ENCODE results near the gene PRPF31.

PRPF31 gene

GRCh38 chr19:54173951-54174834 is 58.6 kb downstream of the PRPF31 start:
- peaks cover 0 to 8% of the 10 kb centered on the region in 2 donors for H3K36me3 ChIP-seq (ENCODE audit: control insufficient read depth in 2 of 2, insufficient read depth in 2 of 2, low read length in 2 of 2)
- H3K27me3 ChIP-seq (ENCODE audit: control insufficient read depth in 2 of 2, insufficient read depth in 2 of 2, low read length in 2 of 2): no peaks in the 10 kb centered on the region
- no peaks in the 10 kb centered on the region for H3K9me3 ChIP-seq (ENCODE audit: control insufficient read depth in 2 of 2, low read length in 2 of 2)
- H3K4me1 ChIP-seq (ENCODE audit: control insufficient read depth in 2 of 2, insufficient read depth in 2 of 2, low read length in 2 of 2): peaks cover 0 to 5% of the 10 kb centered on the region in 2 donors
- H3K9ac ChIP-seq (ENCODE audit: low read depth in 1 of 2, low read length in 2 of 2): no peak overlapping the region
- no peak overlapping the region for H3K4me3 ChIP-seq (ENCODE audit: low read length in 2 of 2)
- H3K27ac ChIP-seq (ENCODE audit: low read depth in 2 of 2, low read length in 2 of 2): no peak overlapping the region

GRCh38 chr19:54178581-54179261 is 63.2 kb downstream of the PRPF31 start:
- Histone ChIP-seq H3K9ac (ENCODE audit: low read depth in 1 of 2, low read length in 2 of 2) (no peak overlapping the region), H3K27me3 (ENCODE audit: control insufficient read depth in 2 of 2, insufficient read depth in 2 of 2, low read length in 2 of 2) (no peaks in the 10 kb centered on the region), H3K36me3 (ENCODE audit: control insufficient read depth in 2 of 2, insufficient read depth in 2 of 2, low read length in 2 of 2) (peaks cover 12 to 15% of the 10 kb centered on the region in 2 donors), H3K4me1 (ENCODE audit: control insufficient read depth in 2 of 2, insufficient read depth in 2 of 2, low read length in 2 of 2) (peaks cover 4 to 5% of the 10 kb centered on the region in 2 donors), H3K4me3 (ENCODE audit: low read length in 2 of 2) (no peak overlapping the region), H3K27ac (ENCODE audit: low read depth in 2 of 2, low read length in 2 of 2) (no peak overlapping the region), H3K9me3 (ENCODE audit: control insufficient read depth in 2 of 2, low read length in 2 of 2) (no peaks in the 10 kb centered on the region)

GRCh38 chr19:54179262-54179852 is 63.8 kb downstream of the PRPF31 start:
- peaks cover 12 to 15% of the 10 kb centered on the region in 2 donors for H3K36me3 ChIP-seq (ENCODE audit: control insufficient read depth in 2 of 2, insufficient read depth in 2 of 2, low read length in 2 of 2)
- no peak overlapping the region for H3K4me3 ChIP-seq (ENCODE audit: low read length in 2 of 2)
- H3K27ac ChIP-seq (ENCODE audit: low read depth in 2 of 2, low read length in 2 of 2): no peak overlapping the region
- no peaks in the 10 kb centered on the region for H3K9me3 ChIP-seq (ENCODE audit: control insufficient read depth in 2 of 2, low read length in 2 of 2)
- H3K27me3 ChIP-seq (ENCODE audit: control insufficient read depth in 2 of 2, insufficient read depth in 2 of 2, low read length in 2 of 2): no peaks in the 10 kb centered on the region
- H3K9ac ChIP-seq (ENCODE audit: low read depth in 1 of 2, low read length in 2 of 2): no peak overlapping the region
- H3K4me1 ChIP-seq (ENCODE audit: control insufficient read depth in 2 of 2, insufficient read depth in 2 of 2, low read length in 2 of 2): peaks cover 4 to 5% of the 10 kb centered on the region in 2 donors

GRCh38 chr19:54179921-54180461 is 64.4 kb downstream of the PRPF31 start:
- Histone ChIP-seq H3K36me3 (ENCODE audit: control insufficient read depth in 2 of 2, insufficient read depth in 2 of 2, low read length in 2 of 2) (peaks cover 12 to 15% of the 10 kb centered on the region in 2 donors), H3K9me3 (ENCODE audit: control insufficient read depth in 2 of 2, low read length in 2 of 2) (no peaks in the 10 kb centered on the region), H3K27me3 (ENCODE audit: control insufficient read depth in 2 of 2, insufficient read depth in 2 of 2, low read length in 2 of 2) (no peaks in the 10 kb centered on the region), H3K4me3 (ENCODE audit: low read length in 2 of 2) (no peak overlapping the region), H3K27ac (ENCODE audit: low read depth in 2 of 2, low read length in 2 of 2) (no peak overlapping the region), H3K9ac (ENCODE audit: low read depth in 1 of 2, low read length in 2 of 2) (peak overlapping the region in 1 of 2 donors; percentile 8), H3K4me1 (ENCODE audit: control insufficient read depth in 2 of 2, insufficient read depth in 2 of 2, low read length in 2 of 2) (peaks cover 4 to 5% of the 10 kb centered on the region in 2 donors)

- Histone ChIP-seq H3K27me3 (ENCODE audit: control insufficient read depth in 2 of 2, insufficient read depth in 2 of 2, low read length in 2 of 2) (no peaks in the 10 kb centered on the region), H3K36me3 (ENCODE audit: control insufficient read depth in 2 of 2, insufficient read depth in 2 of 2, low read length in 2 of 2) (peaks cover 12 to 15% of the 10 kb centered on the region in 2 donors), H3K4me1 (ENCODE audit: control insufficient read depth in 2 of 2, insufficient read depth in 2 of 2, low read length in 2 of 2) (peaks cover 4 to 5% of the 10 kb centered on the region in 2 donors), H3K27ac (ENCODE audit: low read depth in 2 of 2, low read length in 2 of 2) (no peak overlapping the region), H3K9ac (ENCODE audit: low read depth in 1 of 2, low read length in 2 of 2) (no peak overlapping the region), H3K9me3 (ENCODE audit: control insufficient read depth in 2 of 2, low read length in 2 of 2) (no peaks in the 10 kb centered on the region), H3K4me3 (ENCODE audit: low read length in 2 of 2) (no peak overlapping the region)
Measured at GRCh38 chr19:54180691-54181091, 65.1 kb downstream of the PRPF31 start.

All from mucosa of rectum (tissue), 2 donors.